Measurements from ENCODE around the gene CNPY4.
A peak's percentile ranks its signal among the peaks of the same experiment; 100 is the strongest.

CNPY4 gene

GRCh38 chr7:100087055-100087750 lies 32.2 kb upstream of the CNPY4 start:
- no peak for TF ChIP-seq CTCF (IDR thresholded peaks at IDR 0.05; ENCODE audit: insufficient read depth, low read depth, low read length, missing control alignments)
- peak; percentile 86 for DNase-seq (ENCODE audit: low read depth)

GRCh38 chr7:100088095-100088620 lies 31.3 kb upstream of the CNPY4 start:
- peak overlapping the region; percentile 93 for H3K4me3 ChIP-seq (ENCODE audit: low read length)
- DNase-seq (ENCODE audit: low read depth) = no peak
- TF ChIP-seq CTCF (IDR thresholded peaks at IDR 0.05; ENCODE audit: insufficient read depth, low read depth, low read length, missing control alignments) = no peak

More at GRCh38 chr7:100087055-100087750, 32.2 kb upstream of the CNPY4 start:
- H3K4me3 ChIP-seq (ENCODE audit: low read length) = no peak overlapping the region

- peak within 1 kb of the TSS; percentile 93 for H3K4me3 ChIP-seq (ENCODE audit: low read length)
- no peak for TF ChIP-seq CTCF (IDR thresholded peaks at IDR 0.05; ENCODE audit: insufficient read depth, low read depth, low read length, missing control alignments)
- peak; percentile 82 for DNase-seq (ENCODE audit: low read depth)
Observed at GRCh38 chr7:100088621-100089457, 30.6 kb upstream of the CNPY4 start, which contains the start of gene COPS6. COPS6 (plus strand) TSS chr7:100088969; CDS start chr7:100088991, 22 bp downstream.

- TF ChIP-seq CTCF (IDR thresholded peaks at IDR 0.05; ENCODE audit: insufficient read depth, low read depth, low read length, missing control alignments) = no peak
- peak overlapping the region; percentile 93 for H3K4me3 ChIP-seq (ENCODE audit: low read length)
- peak; percentile 15 for DNase-seq (ENCODE audit: low read depth)
Observed at GRCh38 chr7:100089458-100090196, 29.8 kb upstream of the CNPY4 start.

- no peak for TF ChIP-seq CTCF (IDR thresholded peaks at IDR 0.05; ENCODE audit: insufficient read depth, low read depth, low read length, missing control alignments)
- no peak for DNase-seq (ENCODE audit: low read depth)
- no peak overlapping the region for H3K4me3 ChIP-seq (ENCODE audit: low read length)
Observed at GRCh38 chr7:100090527-100091410, 28.7 kb upstream of the CNPY4 start.
